Endothelial cell of umbilical vein (primary cell): ENCODE results near the gene RSPO3. TPM values are rescaled to one million over a fixed set of nuclear protein-coding genes. Genes with fewer than 3 reads are reported as not detected.

ENCODE experiments used
- BruUV-seq: library from RNA; stranded (reverse); fragments of 400-500 nt; replicated peaks from 2 replicates; lab custom pipeline; 2021; lab: Mats Ljungman, UMichigan
- CTCF ChIA-PET: fragments of 300-600, 350-600 bp; sonication (Branson Sonifier 250); formaldehyde crosslinking; loops from one replicate; lab custom pipeline; 2021; ENCODE audit warnings: antibody characterized with exemption, inconsistent platforms; lab: Charles Lee
- POLR2A ChIA-PET: fragments of 300-600, 350-600 bp; sonication (Branson Sonifier 250); formaldehyde crosslinking; loops from one replicate; lab custom pipeline; 2021; ENCODE audit warnings: antibody characterized with exemption, inconsistent platforms; lab: Charles Lee
- DNase-seq: peaks from one replicate; pipeline ENCODE4 v3.0.0-alpha.2; 2011; ENCODE audit warnings: low read depth, low spot score
- FAIRE-seq: peaks from 2 replicates; lab custom pipeline; 2011; peaks lifted over from hg19 to GRCh38; lab: Jason Lieb, UNC
- H2AFZ ChIP-seq: 2 replicates; pipeline ENCODE4 v1.6.0; 2012; ENCODE audit warnings: low read depth, low read length, control low read depth, inconsistent platforms
- H3K27ac ChIP-seq: 2 replicates; pipeline ENCODE4 v1.5.1; 2011; ENCODE audit warnings: low read depth, mild to moderate bottlenecking, control low read depth, low read length, moderate library complexity; ENCODE audit not compliant: insufficient read depth
- H3K27me3 ChIP-seq, 2 experiments: 2 replicates each; pipeline versions ENCODE4 v1.6.0 to v1.6.1; 2011; ENCODE audit warnings: low read length in 2 of 2, mixed read lengths in 1 of 2; ENCODE audit not compliant: control insufficient read depth in 2 of 2, insufficient read depth in 2 of 2
- H3K36me3 ChIP-seq, 2 experiments: 2 replicates in 1 of 2; 3 replicates in 1 of 2; pipeline ENCODE4 v1.5.1; 2011; ENCODE audit warnings: low read length in 2 of 2, mild to moderate bottlenecking in 1 of 2, moderate library complexity in 1 of 2; ENCODE audit not compliant: control insufficient read depth in 2 of 2, insufficient read depth in 2 of 2; ENCODE audit errors: extremely low read depth in 1 of 2
- H3K4me1 ChIP-seq: 3 replicates; pipeline ENCODE4 v1.5.1; 2011; ENCODE audit warnings: mild to moderate bottlenecking, low read length; ENCODE audit not compliant: control insufficient read depth, insufficient read depth; ENCODE audit errors: extremely low read depth
- H3K4me2 ChIP-seq: 2 replicates; pipeline ENCODE4 v1.6.1; 2011; ENCODE audit warnings: low read length, control low read depth, mixed read lengths; ENCODE audit not compliant: insufficient read depth
- H3K4me3 ChIP-seq, 3 experiments: fragments of 200-600 bp in 1 of 3; sonication (generic), shearing (Covaris generic) in 1 of 3; replicated peaks in 1 of 3; 2 replicates each; pipeline ENCODE4 v1.5.1; 2011 to 2016; ENCODE audit warnings: control low read depth in 3 of 3, low read length in 3 of 3, mild to moderate bottlenecking in 2 of 3, inconsistent platforms in 1 of 3, low read depth in 1 of 3, moderate library complexity in 1 of 3; ENCODE audit not compliant: insufficient read depth in 1 of 3
- H3K79me2 ChIP-seq: 2 replicates; pipeline ENCODE4 v1.6.0; 2012; ENCODE audit warnings: low read length, inconsistent platforms; ENCODE audit not compliant: control insufficient read depth, insufficient read depth
- H3K9ac ChIP-seq: replicated peaks from 2 replicates; pipeline ENCODE3; 2011; ENCODE audit warnings: low read length, control low read depth; ENCODE audit not compliant: insufficient read depth; ENCODE audit errors: extremely low read depth
- H3K9me1 ChIP-seq: replicated peaks from 3 replicates; pipeline ENCODE4 v1.6.0; 2011; ENCODE audit warnings: mild to moderate bottlenecking, low read length; ENCODE audit not compliant: control insufficient read depth, insufficient read depth; ENCODE audit errors: extremely low read depth
- H3K9me3 ChIP-seq: replicated peaks from 2 replicates; pipeline ENCODE4 v1.5.1; 2012; ENCODE audit warnings: low read length, inconsistent platforms; ENCODE audit not compliant: control insufficient read depth, insufficient read depth
- H4K20me1 ChIP-seq: replicated peaks from 2 replicates; pipeline ENCODE3; 2011; ENCODE audit warnings: mild to moderate bottlenecking, low read length; ENCODE audit not compliant: control insufficient read depth, insufficient read depth; ENCODE audit errors: extremely low read depth
- EZH2 ChIP-seq: IDR thresholded peaks from 2 replicates; pipeline ENCODE4 v1.6.1; 2012; ENCODE audit warnings: borderline replicate concordance, low read depth, mild to moderate bottlenecking, moderate library complexity, low read length, inconsistent platforms; ENCODE audit not compliant: severe bottlenecking
- FOS ChIP-seq: IDR thresholded peaks from 2 replicates; pipeline ENCODE4 v1.6.1; 2011; ENCODE audit warnings: mild to moderate bottlenecking, low read length, moderate library complexity, borderline replicate concordance; ENCODE audit not compliant: insufficient read depth
- GATA2 ChIP-seq: IDR thresholded peaks from 2 replicates; pipeline ENCODE4 v1.7.0; 2011; ENCODE audit warnings: low read depth, mild to moderate bottlenecking, moderate library complexity, mixed read lengths, low read length; ENCODE audit not compliant: insufficient read length, insufficient read depth
- JUN ChIP-seq: IDR thresholded peaks from 2 replicates; pipeline ENCODE4 v1.6.1; 2011; ENCODE audit warnings: borderline replicate concordance, low read depth; ENCODE audit not compliant: insufficient read length, insufficient read depth
- MAX ChIP-seq: IDR thresholded peaks from 2 replicates; pipeline ENCODE4 v1.6.1; 2011; ENCODE audit not compliant: insufficient read depth, insufficient read length
- MYC ChIP-seq: IDR thresholded peaks from one replicate; pipeline ENCODE4 v1.6.1; 2011; ENCODE audit warnings: mild to moderate bottlenecking, low read depth, low read length
- POLR2A ChIP-seq: IDR thresholded peaks from 2 replicates; pipeline ENCODE4 v1.6.1; 2012; ENCODE audit warnings: low read depth, mild to moderate bottlenecking, control low read depth, low read length
- POLR2AphosphoS5 ChIP-seq: IDR thresholded peaks from 2 replicates; pipeline ENCODE4 v1.6.1; 2012; ENCODE audit warnings: low read depth, mild to moderate bottlenecking, control low read depth, low read length, moderate library complexity; ENCODE audit not compliant: insufficient read depth
- dilution Hi-C: fragments of 300-500 bp; cut with MboI; formaldehyde crosslinking; loops from one replicate; pipeline ENCODE4 v1.15.0; 2019; ENCODE audit warnings: low sequenced_read_pairs; ENCODE audit not compliant: extremely low pct_ligation_motif_present
- intact Hi-C: fragments of 100-400 bp; cut with micrococcal nuclease; formaldehyde crosslinking; loops from one replicate; pipeline ENCODE4 v1.10.0; 2022
- polyA plus RNA-seq, 4 experiments: library from polyadenylated mRNA; depleted of rRNA in 3 of 4; stranded (reverse) in 3 of 4; unstranded in 1 of 4; fragments of >200 nt; gene quantifications; 2 replicates each; pipeline versions ENCODE4 v1.2.1 to v1.2.3, GENCODE V29; 2011 to 2012; ENCODE audit warnings: missing spikeins in 1 of 4
- total RNA-seq: library from RNA; stranded (reverse); gene quantifications from 2 replicates; pipeline ENCODE4 v1.2.3, GENCODE V29; 2021
- TF ChIP-seq, protein P1 (sequence below), 2 donors: IDR thresholded peaks; 1 replicate in 1 of 2; 2 replicates in 1 of 2; pipeline ENCODE4 v1.5.1; 2011; ENCODE audit warnings: low read length in 2 of 2, mild to moderate bottlenecking in 2 of 2, moderate library complexity in 2 of 2, control low read depth in 1 of 2, inconsistent platforms in 1 of 2, low read depth in 1 of 2; ENCODE audit not compliant: insufficient read depth in 1 of 2; ENCODE audit errors: extremely low read depth in 1 of 2

Gene RSPO3
- total and polyA plus RNA-seq, 2 donors (not counting 3 experiments of a cell fraction or from before 2014, with no cell fraction given) = 1.8 to 11.1 TPM

DNA sequence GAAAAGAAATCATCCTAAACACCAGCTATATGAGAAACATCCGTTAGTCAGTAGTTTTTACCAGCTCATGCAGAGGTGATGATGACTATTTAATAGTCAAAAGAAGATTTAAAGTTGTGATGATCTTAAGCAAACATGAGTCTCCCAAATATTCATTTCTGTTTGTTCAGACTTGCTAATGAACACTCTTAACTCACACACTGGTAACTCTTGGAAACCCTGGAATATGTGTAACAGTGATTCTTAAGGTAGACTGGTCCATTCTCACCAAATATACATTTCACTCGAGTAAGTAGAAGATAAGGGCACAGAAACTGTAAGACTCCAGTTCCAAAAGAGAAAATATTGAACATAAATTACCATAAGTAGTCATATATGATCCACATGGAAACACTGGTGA is 29.1 kb downstream of the RSPO3 start:
- H3K9me3 ChIP-seq = no peaks in the 10 kb centered on the region
- FAIRE-seq (no peak), DNase-seq (peak; percentile 39)
- no peaks in the 10 kb centered on the region for H3K9me1 ChIP-seq
- no peak overlapping the region for H3K9ac ChIP-seq
- intact Hi-C loops = loop anchor here (1.0 kb wide), 4 partner anchors 13 to 29 kb away; no protein-coding TSS in a partner anchor
- H2AFZ ChIP-seq = peak overlapping the region; percentile 51
- BruUV-seq = no TSS peak
- peak overlapping the region; percentile 46 for H3K27ac ChIP-seq
- H4K20me1 ChIP-seq = no peaks in the 10 kb centered on the region
- dilution Hi-C loops = no loop called here
- no peaks in the 10 kb centered on the region for H3K36me3 ChIP-seq
- peak overlapping the region; percentile 64 for H3K4me2 ChIP-seq
- H3K4me1 ChIP-seq = peaks cover 21% of the 10 kb centered on the region
- no peaks in the 10 kb centered on the region for H3K79me2 ChIP-seq
- CTCF ChIA-PET = interaction anchor here (0.7 to 1.7 kb wide), 11 partner anchors 9 to 1114 kb away, joined by 3 to 8 read pairs (median 3); no protein-coding TSS in a partner anchor
- no peaks in the 10 kb centered on the region for H3K27me3 ChIP-seq
- TF ChIP-seq GATA2 (no peak), EZH2 (no peak), POLR2AphosphoS5 (no peak), POLR2A (no peak), FOS (no peak), JUN (no peak), MAX (no peak), MYC (no peak)
- TF ChIP-seq, protein P1, sequence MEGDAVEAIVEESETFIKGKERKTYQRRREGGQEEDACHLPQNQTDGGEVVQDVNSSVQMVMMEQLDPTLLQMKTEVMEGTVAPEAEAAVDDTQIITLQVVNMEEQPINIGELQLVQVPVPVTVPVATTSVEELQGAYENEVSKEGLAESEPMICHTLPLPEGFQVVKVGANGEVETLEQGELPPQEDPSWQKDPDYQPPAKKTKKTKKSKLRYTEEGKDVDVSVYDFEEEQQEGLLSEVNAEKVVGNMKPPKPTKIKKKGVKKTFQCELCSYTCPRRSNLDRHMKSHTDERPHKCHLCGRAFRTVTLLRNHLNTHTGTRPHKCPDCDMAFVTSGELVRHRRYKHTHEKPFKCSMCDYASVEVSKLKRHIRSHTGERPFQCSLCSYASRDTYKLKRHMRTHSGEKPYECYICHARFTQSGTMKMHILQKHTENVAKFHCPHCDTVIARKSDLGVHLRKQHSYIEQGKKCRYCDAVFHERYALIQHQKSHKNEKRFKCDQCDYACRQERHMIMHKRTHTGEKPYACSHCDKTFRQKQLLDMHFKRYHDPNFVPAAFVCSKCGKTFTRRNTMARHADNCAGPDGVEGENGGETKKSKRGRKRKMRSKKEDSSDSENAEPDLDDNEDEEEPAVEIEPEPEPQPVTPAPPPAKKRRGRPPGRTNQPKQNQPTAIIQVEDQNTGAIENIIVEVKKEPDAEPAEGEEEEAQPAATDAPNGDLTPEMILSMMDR (IDR thresholded peaks at IDR 0.05; ENCODE audit: extremely low read depth in 1 of 2, insufficient read depth in 1 of 2, low read depth in 1 of 2, low read length in 2 of 2) = no peak
- POLR2A ChIA-PET = no interaction called here
- no peak overlapping the region for H3K4me3 ChIP-seq
